ENCODE measurements around the gene IRS2.

DNA sequence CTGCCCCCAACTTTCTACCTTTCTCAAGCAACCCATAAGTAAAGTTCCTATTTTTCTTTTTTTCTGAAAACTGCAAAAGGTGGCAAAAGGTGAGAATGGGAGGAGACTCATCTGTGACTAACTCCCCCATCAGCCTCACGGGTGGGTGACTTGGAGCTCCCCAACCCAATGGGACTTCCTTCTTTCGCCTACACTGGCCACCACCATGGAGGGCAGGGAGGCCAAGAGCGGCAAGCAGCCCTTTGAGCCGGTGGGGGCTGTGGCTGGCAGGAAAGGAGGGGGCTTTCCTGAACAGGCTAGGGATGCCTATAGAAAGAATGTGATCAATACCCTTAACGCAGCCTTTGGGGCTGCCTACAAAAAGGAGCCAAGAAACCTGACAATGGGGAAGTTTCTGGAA lies 16.5 kb downstream of the IRS2 start:
- TF ChIP-seq GATA2 (IDR thresholded peaks at IDR 0.05; ENCODE audit: low read depth, low read length) (no peak), GATA3 (IDR thresholded peaks at IDR 0.05; ENCODE audit: low read depth, low read length) (no peak)
